GM12875 (cell line): ENCODE measurements around the gene TYW3.

Experiments
- H3K4me3 ChIP-seq: one replicate; pipeline ENCODE4 v1.5.1; 2011; ENCODE audit warnings: low read depth, low read length, control low read depth
- TF ChIP-seq, protein P1 (sequence below): IDR thresholded peaks from 2 replicates; pipeline ENCODE4 v1.5.1; 2011; ENCODE audit warnings: low read depth, mild to moderate bottlenecking, control low read depth, inconsistent platforms, low read length, moderate library complexity, borderline replicate concordance; ENCODE audit not compliant: insufficient read depth

The TYW3 gene, protein sequence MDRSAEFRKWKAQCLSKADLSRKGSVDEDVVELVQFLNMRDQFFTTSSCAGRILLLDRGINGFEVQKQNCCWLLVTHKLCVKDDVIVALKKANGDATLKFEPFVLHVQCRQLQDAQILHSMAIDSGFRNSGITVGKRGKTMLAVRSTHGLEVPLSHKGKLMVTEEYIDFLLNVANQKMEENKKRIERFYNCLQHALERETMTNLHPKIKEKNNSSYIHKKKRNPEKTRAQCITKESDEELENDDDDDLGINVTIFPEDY

DNA sequence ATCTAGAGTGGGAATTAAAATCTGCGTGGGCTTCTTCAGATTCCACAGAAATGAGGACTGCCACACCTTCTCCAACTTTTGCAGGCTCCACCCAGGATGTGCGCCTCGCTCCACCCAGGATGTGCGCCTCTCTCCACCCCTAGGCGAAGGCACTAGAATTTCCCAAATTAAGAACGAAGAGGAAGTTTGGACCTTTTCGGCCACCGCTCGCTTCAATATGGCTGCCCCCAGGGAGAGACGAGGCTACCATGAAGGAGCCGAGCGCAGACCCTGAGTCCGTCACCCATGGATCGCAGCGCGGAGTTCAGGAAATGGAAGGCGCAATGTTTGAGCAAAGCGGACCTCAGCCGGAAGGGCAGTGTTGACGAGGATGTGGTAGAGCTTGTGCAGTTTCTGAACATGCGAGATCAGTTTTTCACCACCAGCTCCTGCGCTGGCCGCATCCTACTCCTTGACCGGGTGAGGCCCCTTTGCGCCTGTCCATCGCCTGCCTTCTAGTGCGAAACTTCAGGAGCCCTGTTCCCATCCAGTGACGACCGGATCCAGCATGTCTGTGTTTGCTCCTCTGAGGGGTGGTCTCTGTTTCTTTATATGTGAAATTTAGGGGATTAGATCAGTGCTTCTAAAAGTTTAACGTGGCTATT lies at the start of gene TYW3, which contains the start of gene CRYZ:
TSS of gene TYW3 (plus strand) at position 193 of the 644 bp plus-strand sequence. CDS start at position 286, 93 bp downstream.
TSS of gene CRYZ (minus strand) at position 91 of the 644 bp plus-strand sequence. CDS start 8,229 bp downstream, outside the sequence.
- peak within 1 kb of the TSS; percentile 90 for H3K4me3 ChIP-seq
- TF ChIP-seq, protein P1, sequence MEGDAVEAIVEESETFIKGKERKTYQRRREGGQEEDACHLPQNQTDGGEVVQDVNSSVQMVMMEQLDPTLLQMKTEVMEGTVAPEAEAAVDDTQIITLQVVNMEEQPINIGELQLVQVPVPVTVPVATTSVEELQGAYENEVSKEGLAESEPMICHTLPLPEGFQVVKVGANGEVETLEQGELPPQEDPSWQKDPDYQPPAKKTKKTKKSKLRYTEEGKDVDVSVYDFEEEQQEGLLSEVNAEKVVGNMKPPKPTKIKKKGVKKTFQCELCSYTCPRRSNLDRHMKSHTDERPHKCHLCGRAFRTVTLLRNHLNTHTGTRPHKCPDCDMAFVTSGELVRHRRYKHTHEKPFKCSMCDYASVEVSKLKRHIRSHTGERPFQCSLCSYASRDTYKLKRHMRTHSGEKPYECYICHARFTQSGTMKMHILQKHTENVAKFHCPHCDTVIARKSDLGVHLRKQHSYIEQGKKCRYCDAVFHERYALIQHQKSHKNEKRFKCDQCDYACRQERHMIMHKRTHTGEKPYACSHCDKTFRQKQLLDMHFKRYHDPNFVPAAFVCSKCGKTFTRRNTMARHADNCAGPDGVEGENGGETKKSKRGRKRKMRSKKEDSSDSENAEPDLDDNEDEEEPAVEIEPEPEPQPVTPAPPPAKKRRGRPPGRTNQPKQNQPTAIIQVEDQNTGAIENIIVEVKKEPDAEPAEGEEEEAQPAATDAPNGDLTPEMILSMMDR, result 0 out of 2 replicates have a peak, but pooled peaks have one; percentile 3

DNA sequence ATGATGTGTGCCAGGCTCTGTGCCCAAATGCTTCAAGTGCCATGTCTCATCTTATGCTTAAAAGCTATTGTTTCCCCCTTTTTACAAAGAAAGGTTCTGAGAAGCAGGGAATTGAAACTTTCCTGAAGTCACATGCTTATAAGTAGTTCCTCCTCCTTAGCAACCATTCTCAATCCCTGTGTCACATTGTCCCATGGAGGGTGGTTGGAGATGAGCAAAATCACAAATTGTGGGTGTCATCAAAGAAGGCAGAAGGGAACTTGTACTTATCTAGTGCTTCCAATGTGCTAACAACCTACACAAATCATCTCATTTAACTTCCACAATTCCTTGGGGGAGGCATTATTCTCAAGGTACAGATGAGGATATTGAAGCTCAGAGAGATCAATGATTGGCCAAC lies 49.3 kb upstream of the TYW3 start:
- TF ChIP-seq, protein P1, result no peak
- no peak overlapping the region for H3K4me3 ChIP-seq

DNA sequence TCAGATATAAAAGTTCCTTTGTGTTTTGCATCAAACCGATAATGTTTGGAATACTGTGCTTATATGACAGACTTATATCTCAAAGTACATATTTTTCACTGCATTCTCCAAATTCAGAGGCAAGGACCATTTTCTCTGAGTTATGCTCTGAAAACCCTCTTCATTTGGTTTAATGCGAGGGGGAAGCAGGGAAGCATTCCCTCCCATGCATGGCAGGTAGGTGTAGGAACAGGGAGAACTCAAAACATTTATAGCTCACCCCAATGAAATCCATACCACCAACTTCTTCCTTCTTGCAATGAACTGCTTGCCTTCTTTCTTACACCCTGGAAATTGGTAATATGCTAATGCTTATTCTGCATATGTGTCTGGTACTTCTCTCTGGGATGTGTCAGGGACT lies 48.7 kb upstream of the TYW3 start:
- TF ChIP-seq, protein P1, result no peak

DNA sequence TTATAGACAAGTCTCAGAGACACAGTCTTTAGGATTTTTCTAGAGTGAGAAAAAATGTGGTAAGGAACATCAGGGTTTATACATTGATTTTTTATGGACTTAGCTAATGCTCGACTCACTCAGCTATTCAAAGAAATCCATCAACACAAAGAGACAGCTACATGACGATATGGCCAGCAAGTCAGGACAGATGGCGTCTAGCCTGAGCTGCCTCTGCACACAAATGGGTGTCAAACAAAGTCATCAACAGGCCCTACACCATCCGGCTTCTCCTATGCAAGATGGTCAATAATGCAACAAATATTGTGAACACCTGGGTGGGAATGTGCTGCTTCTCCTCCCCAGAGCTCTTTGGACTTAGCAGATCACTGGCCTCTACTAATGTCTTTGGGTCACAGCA lies 46.0 kb upstream of the TYW3 start:
- TF ChIP-seq, protein P1, result no peak
- no peak overlapping the region for H3K4me3 ChIP-seq

More for the DNA sequence above, 48.7 kb upstream of the TYW3 start:
- H3K4me3 ChIP-seq, result no peak overlapping the region

DNA sequence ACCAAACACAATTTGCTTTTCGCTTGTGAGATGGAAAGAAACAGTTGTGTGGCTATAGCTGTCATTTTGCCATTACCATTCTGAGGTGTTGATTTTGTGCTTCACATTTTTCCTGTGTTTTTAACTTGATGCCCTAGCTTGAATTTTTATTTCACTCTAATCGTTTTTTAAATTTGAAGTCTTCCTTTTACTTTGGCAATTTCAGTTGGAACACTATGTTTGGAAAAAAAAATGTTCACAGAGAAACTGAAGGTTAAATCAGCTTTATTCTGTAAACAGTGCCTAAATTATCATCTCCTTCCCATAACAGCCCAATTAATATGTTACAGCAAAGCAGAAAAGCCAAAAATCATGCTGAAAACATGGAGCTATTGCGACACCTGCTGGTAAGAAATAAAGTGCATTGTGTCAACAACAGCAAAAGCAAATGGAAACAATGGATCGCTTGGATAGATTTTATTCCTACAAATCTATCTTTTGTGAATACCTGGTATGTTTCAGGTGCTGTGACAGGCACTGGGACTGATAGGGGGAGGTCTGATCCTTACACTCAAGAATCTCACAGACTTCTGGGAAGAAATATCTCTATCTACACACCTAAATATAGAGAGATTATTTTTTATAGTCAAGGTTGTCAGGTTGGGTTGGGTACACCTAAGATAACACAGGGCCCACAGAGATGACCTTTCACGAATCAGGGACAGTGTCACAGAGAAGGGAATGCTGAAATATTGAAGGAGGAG lies 43.2 kb upstream of the TYW3 start:
- TF ChIP-seq, protein P1, result peak; percentile 52; the same call in 1 of the 2 replicates
- no peak overlapping the region for H3K4me3 ChIP-seq

DNA sequence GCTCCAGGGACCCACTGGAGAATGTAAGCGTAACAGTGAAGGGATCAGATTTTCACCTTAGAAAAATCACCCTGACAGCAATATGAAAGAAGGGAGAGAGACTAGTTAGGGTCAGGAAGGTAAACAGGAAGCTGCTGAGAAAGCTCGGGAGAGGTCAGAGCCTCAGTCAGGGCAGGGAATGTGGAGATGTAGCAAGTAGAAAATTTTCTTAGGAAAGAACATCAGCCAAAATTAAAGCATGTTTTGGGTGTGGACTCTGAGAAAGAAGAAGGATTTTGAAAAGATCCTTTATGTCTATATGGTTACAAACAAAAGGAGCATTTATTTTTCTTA lies 42.6 kb upstream of the TYW3 start:
- TF ChIP-seq, protein P1, result no peak
- H3K4me3 ChIP-seq, result no peak overlapping the region

DNA sequence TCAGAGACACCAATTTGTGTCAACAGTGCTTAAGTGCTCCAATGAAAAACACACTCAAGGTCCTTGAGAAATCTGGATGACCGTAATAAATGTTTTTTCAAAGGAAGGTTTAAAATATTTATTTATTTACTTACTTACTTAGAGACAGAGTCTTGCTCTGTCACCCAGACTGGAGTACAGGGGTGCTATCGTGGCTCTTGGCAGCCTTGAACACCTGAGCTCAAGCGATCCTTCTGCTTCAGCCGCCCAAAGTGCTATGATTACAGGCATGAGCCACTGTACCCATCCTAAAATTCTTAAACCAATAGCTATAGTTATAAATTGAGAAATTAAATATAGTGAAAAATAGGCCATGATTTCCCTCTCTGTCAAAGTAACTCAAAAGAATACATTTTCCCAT lies 42.0 kb upstream of the TYW3 start:
- H3K4me3 ChIP-seq, result no peak overlapping the region
- TF ChIP-seq, protein P1, result no peak
